ENCODE data around the gene SEC24A. TPM values are rescaled to one million over a fixed set of nuclear protein-coding genes. Genes with fewer than 3 reads are reported as not detected.

SEC24A gene
- polyA plus RNA-seq, 2 donors, result 5.0 to 6.0 TPM

- peaks cover 0 to 3% of the 10 kb centered on the region in 2 donors for H3K36me3 ChIP-seq (ENCODE audit: control insufficient read depth in 2 of 2, insufficient read depth in 2 of 2, low read length in 1 of 2)
- WGBS, 2 donors, result 39 to 52% methylated on average over 2 of the region's 2 CpGs
- H3K4me3 ChIP-seq (ENCODE audit: low read depth in 1 of 2, low read length in 2 of 2), result no peak overlapping the region
- H3K27me3 ChIP-seq (ENCODE audit: control insufficient read depth in 1 of 2, insufficient read depth in 2 of 2, low read length in 2 of 2), result no peaks in the 10 kb centered on the region
- no peaks in the 10 kb centered on the region for H3K9me3 ChIP-seq (ENCODE audit: control insufficient read depth in 2 of 2, insufficient read depth in 1 of 2, low read depth in 1 of 2, low read length in 1 of 2)
- no peaks in the 10 kb centered on the region for H3K4me1 ChIP-seq (ENCODE audit: control insufficient read depth in 2 of 2, insufficient read depth in 2 of 2, low read length in 1 of 2)
- no peak overlapping the region for H3K27ac ChIP-seq (ENCODE audit: low read depth in 2 of 2, low read length in 1 of 2)
These were observed 87.7 kb downstream of the SEC24A start for GRCh38 chr5:134736173-134736812.

- WGBS, 2 donors, result 0 to 1% methylated on average over 63 to 66 of the region's 66 CpGs
- no peaks in the 10 kb centered on the region for H3K9me3 ChIP-seq (ENCODE audit: control insufficient read depth in 2 of 2, insufficient read depth in 1 of 2, low read depth in 1 of 2, low read length in 1 of 2)
- H3K27ac ChIP-seq (ENCODE audit: low read depth in 2 of 2, low read length in 1 of 2), result peak within 1 kb of the TSS; percentile 93 to 97
- no peaks in the 10 kb centered on the region for H3K4me1 ChIP-seq (ENCODE audit: control insufficient read depth in 2 of 2, insufficient read depth in 2 of 2, low read length in 1 of 2)
- H3K4me3 ChIP-seq (ENCODE audit: low read depth in 1 of 2, low read length in 2 of 2), result peak within 1 kb of the TSS; percentile 80 to 93
- H3K36me3 ChIP-seq (ENCODE audit: control insufficient read depth in 2 of 2, insufficient read depth in 2 of 2, low read length in 1 of 2), result peaks cover 0 to 3% of the 10 kb centered on the region in 2 donors
- no peaks in the 10 kb centered on the region for H3K27me3 ChIP-seq (ENCODE audit: control insufficient read depth in 1 of 2, insufficient read depth in 2 of 2, low read length in 2 of 2)
These were observed 89.8 kb downstream of the SEC24A start, which contains the start of gene CAMLG for GRCh38 chr5:134738133-134738962. TSS of gene CAMLG (plus strand) at chr5:134738548. CDS start at chr5:134738621, 73 bp downstream.

- Histone ChIP-seq H3K36me3 (ENCODE audit: control insufficient read depth in 2 of 2, insufficient read depth in 2 of 2, low read length in 1 of 2) (peaks cover 0 to 3% of the 10 kb centered on the region in 2 donors), H3K4me3 (ENCODE audit: low read depth in 1 of 2, low read length in 2 of 2) (peak overlapping the region; percentile 80 to 93), H3K4me1 (ENCODE audit: control insufficient read depth in 2 of 2, insufficient read depth in 2 of 2, low read length in 1 of 2) (no peaks in the 10 kb centered on the region), H3K27ac (ENCODE audit: low read depth in 2 of 2, low read length in 1 of 2) (peak overlapping the region; percentile 93 to 97), H3K27me3 (ENCODE audit: control insufficient read depth in 1 of 2, insufficient read depth in 2 of 2, low read length in 2 of 2) (no peaks in the 10 kb centered on the region), H3K9me3 (ENCODE audit: control insufficient read depth in 2 of 2, insufficient read depth in 1 of 2, low read depth in 1 of 2, low read length in 1 of 2) (no peaks in the 10 kb centered on the region)
- 2% methylated on average over 21 of the region's 21 CpGs for WGBS, 2 donors
These were observed 90.5 kb downstream of the SEC24A start for GRCh38 chr5:134738963-134739661.

GRCh38 chr5:134741052-134741451 lies 92.5 kb downstream of the SEC24A start:
- H3K4me3 ChIP-seq (ENCODE audit: low read depth in 1 of 2, low read length in 2 of 2), result no peak overlapping the region
- no peaks in the 10 kb centered on the region for H3K27me3 ChIP-seq (ENCODE audit: control insufficient read depth in 1 of 2, insufficient read depth in 2 of 2, low read length in 2 of 2)
- no peaks in the 10 kb centered on the region for H3K9me3 ChIP-seq (ENCODE audit: control insufficient read depth in 2 of 2, insufficient read depth in 1 of 2, low read depth in 1 of 2, low read length in 1 of 2)
- peaks cover 0 to 3% of the 10 kb centered on the region in 2 donors for H3K36me3 ChIP-seq (ENCODE audit: control insufficient read depth in 2 of 2, insufficient read depth in 2 of 2, low read length in 1 of 2)
- no peaks in the 10 kb centered on the region for H3K4me1 ChIP-seq (ENCODE audit: control insufficient read depth in 2 of 2, insufficient read depth in 2 of 2, low read length in 1 of 2)
- H3K27ac ChIP-seq (ENCODE audit: low read depth in 2 of 2, low read length in 1 of 2), result no peak overlapping the region
- 90 to 91% methylated on average over 11 of the region's 11 CpGs for WGBS, 2 donors

- Histone ChIP-seq H3K27me3 (ENCODE audit: control insufficient read depth in 1 of 2, insufficient read depth in 2 of 2, low read length in 2 of 2) (no peaks in the 10 kb centered on the region), H3K4me3 (ENCODE audit: low read depth in 1 of 2, low read length in 2 of 2) (no peak overlapping the region), H3K9me3 (ENCODE audit: control insufficient read depth in 2 of 2, insufficient read depth in 1 of 2, low read depth in 1 of 2, low read length in 1 of 2) (no peaks in the 10 kb centered on the region), H3K36me3 (ENCODE audit: control insufficient read depth in 2 of 2, insufficient read depth in 2 of 2, low read length in 1 of 2) (peaks cover 0 to 3% of the 10 kb centered on the region in 2 donors), H3K27ac (ENCODE audit: low read depth in 2 of 2, low read length in 1 of 2) (no peak overlapping the region), H3K4me1 (ENCODE audit: control insufficient read depth in 2 of 2, insufficient read depth in 2 of 2, low read length in 1 of 2) (no peaks in the 10 kb centered on the region)
- 94% methylated on average over 2 of the region's 2 CpGs for WGBS, 2 donors
These were observed 93.5 kb downstream of the SEC24A start for GRCh38 chr5:134742134-134742533.

- 88 to 91% methylated on average over 3 of the region's 3 CpGs for WGBS, 2 donors
- Histone ChIP-seq H3K4me3 (ENCODE audit: low read depth in 1 of 2, low read length in 2 of 2) (no peak overlapping the region), H3K27me3 (ENCODE audit: control insufficient read depth in 1 of 2, insufficient read depth in 2 of 2, low read length in 2 of 2) (no peaks in the 10 kb centered on the region), H3K9me3 (ENCODE audit: control insufficient read depth in 2 of 2, insufficient read depth in 1 of 2, low read depth in 1 of 2, low read length in 1 of 2) (no peaks in the 10 kb centered on the region), H3K4me1 (ENCODE audit: control insufficient read depth in 2 of 2, insufficient read depth in 2 of 2, low read length in 1 of 2) (no peaks in the 10 kb centered on the region), H3K27ac (ENCODE audit: low read depth in 2 of 2, low read length in 1 of 2) (no peak overlapping the region), H3K36me3 (ENCODE audit: control insufficient read depth in 2 of 2, insufficient read depth in 2 of 2, low read length in 1 of 2) (no peaks in the 10 kb centered on the region)
These were observed 100.8 kb downstream of the SEC24A start for GRCh38 chr5:134749415-134749814.

- Histone ChIP-seq H3K27me3 (ENCODE audit: control insufficient read depth in 1 of 2, insufficient read depth in 2 of 2, low read length in 2 of 2) (no peaks in the 10 kb centered on the region), H3K27ac (ENCODE audit: low read depth in 2 of 2, low read length in 1 of 2) (peak overlapping the region; percentile 10 to 78), H3K9me3 (ENCODE audit: control insufficient read depth in 2 of 2, insufficient read depth in 1 of 2, low read depth in 1 of 2, low read length in 1 of 2) (no peaks in the 10 kb centered on the region), H3K36me3 (ENCODE audit: control insufficient read depth in 2 of 2, insufficient read depth in 2 of 2, low read length in 1 of 2) (no peaks in the 10 kb centered on the region), H3K4me3 (ENCODE audit: low read depth in 1 of 2, low read length in 2 of 2) (peak overlapping the region; percentile 67 to 91), H3K4me1 (ENCODE audit: control insufficient read depth in 2 of 2, insufficient read depth in 2 of 2, low read length in 1 of 2) (no peaks in the 10 kb centered on the region)
- WGBS, 2 donors, result 18 to 20% methylated on average over 9 of the region's 9 CpGs
These were observed 109.6 kb downstream of the SEC24A start for GRCh38 chr5:134758176-134758503.

- no peaks in the 10 kb centered on the region for H3K27me3 ChIP-seq (ENCODE audit: control insufficient read depth in 1 of 2, insufficient read depth in 2 of 2, low read length in 2 of 2)
- H3K36me3 ChIP-seq (ENCODE audit: control insufficient read depth in 2 of 2, insufficient read depth in 2 of 2, low read length in 1 of 2), result no peaks in the 10 kb centered on the region
- peak within 1 kb of the TSS; percentile 62 to 78 for H3K27ac ChIP-seq (ENCODE audit: low read depth in 2 of 2, low read length in 1 of 2)
- peak within 1 kb of the TSS; percentile 67 to 91 for H3K4me3 ChIP-seq (ENCODE audit: low read depth in 1 of 2, low read length in 2 of 2)
- H3K9me3 ChIP-seq (ENCODE audit: control insufficient read depth in 2 of 2, insufficient read depth in 1 of 2, low read depth in 1 of 2, low read length in 1 of 2), result no peaks in the 10 kb centered on the region
- 0% methylated on average over 66 to 73 of the region's 73 CpGs for WGBS, 2 donors
- no peaks in the 10 kb centered on the region for H3K4me1 ChIP-seq (ENCODE audit: control insufficient read depth in 2 of 2, insufficient read depth in 2 of 2, low read length in 1 of 2)
These were observed 110.1 kb downstream of the SEC24A start, which contains the start of gene DDX46 for GRCh38 chr5:134758504-134759341. TSS of gene DDX46 (plus strand) at chr5:134758779. CDS start at chr5:134758939, 160 bp downstream.
